GM21825 (cell line): ENCODE measurements around the gene EPHA10.
A peak's percentile ranks its signal among the peaks of the same experiment; 100 is the strongest.
"Not testable (repeated sequence)": the region's sequence is repeated elsewhere in the genome, so short reads cannot be mapped to it uniquely, and the experiment has no call there.

Experiments
- ATAC-seq: cut with Tn5 transposase; IDR thresholded peaks from one replicate; pipeline ENCODE4 v1.9.1; 2021; ENCODE audit warnings: mild to moderate bottlenecking, moderate library complexity; ENCODE audit not compliant: unreplicated experiment

Gene EPHA10

DNA sequence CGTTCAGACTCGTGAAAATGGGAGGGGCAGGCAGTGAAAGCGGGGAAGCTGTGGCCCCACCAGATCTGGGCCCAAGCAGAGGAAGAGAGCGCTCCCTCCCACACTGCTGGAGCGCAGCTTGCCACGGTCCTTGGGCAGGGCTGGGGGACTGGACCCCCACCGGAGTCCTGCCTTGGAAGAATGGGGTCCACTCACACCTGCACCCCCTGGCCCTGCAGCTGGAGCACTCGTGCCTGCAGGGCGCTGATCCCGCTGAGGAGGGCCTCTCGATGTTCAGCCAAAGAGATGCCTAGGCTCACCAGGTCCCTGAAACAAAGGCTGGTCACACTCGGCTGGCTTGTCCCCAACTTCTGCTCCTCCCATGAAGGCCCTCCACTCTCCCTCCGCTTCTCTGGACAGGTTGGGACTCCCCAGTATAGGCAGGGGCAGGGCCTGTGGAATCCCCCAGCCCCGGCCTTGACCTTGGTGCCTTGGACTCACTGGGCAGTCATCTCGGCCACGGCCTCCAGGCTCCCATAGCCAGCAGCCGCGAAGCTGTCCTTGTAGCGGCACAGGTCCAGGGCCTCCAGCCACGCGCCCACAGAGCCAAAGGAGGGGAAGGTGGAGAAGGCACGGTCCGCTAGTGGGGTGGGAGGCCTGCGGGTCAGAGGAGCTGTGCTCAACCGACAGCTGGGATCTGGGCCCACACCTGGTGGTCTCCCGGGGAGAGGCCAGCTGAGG is 46.6 kb downstream of the EPHA10 start:
- no peak for ATAC-seq

GRCh38 chr1:37717631-37718030 is 47.3 kb downstream of the EPHA10 start:
- no peak for ATAC-seq

GRCh38 chr1:37716321-37716720 is 48.6 kb downstream of the EPHA10 start:
- no peak for ATAC-seq

- no peak for ATAC-seq
Measured at GRCh38 chr1:37714689-37715088, 50.2 kb downstream of the EPHA10 start.

DNA sequence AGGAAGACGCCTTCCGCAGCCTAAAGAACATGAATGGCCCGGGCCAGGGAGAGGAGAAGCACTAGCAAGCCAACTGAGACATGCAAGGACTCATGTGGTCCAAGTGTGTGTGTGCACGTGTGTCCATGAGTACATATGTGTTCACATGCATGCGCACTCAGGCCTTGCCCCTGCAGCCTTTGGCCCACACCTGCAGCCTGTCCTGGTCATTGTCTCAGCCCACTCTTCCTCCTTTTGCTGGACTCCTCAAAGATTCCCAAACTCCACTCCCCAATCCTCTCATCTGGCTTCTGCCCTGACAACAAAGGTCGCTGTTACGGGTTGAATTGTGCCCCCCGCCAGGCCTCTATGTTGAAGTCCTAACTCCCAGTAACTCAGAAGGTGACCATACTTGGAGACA is 50.7 kb downstream of the EPHA10 start:
- ATAC-seq: no peak

GRCh38 chr1:37708471-37708870 is 56.4 kb downstream of the EPHA10 start:
- no peak for ATAC-seq

- ATAC-seq: no peak
Measured at GRCh38 chr1:37705399-37705798, 59.5 kb downstream of the EPHA10 start.

GRCh38 chr1:37704966-37705365 is 60.0 kb downstream of the EPHA10 start:
- ATAC-seq: no peak

GRCh38 chr1:37703061-37703460 is 61.9 kb downstream of the EPHA10 start:
- no peak for ATAC-seq

DNA sequence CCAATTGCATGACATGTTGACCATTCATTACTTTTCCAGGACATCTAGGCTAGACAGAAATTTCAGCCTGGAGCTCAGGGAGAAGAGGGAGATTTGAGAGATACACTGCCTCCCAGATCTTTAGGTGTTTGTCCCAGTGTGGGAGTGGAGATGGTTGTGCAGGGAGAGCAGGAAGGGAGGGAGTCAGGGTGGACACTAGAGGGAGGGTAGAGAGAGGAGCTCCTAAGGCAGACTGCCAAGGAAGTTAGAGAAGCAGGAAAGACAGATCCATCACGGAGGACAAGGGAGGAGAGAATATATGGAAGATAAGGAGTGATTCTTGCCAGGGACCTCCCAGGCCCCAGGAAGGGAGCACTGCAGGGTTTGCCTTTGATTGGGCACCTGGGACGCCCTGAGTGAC is 63.9 kb downstream of the EPHA10 start:
- no peak for ATAC-seq

GRCh38 chr1:37699147-37699546 is 65.8 kb downstream of the EPHA10 start:
- ATAC-seq: no peak

DNA sequence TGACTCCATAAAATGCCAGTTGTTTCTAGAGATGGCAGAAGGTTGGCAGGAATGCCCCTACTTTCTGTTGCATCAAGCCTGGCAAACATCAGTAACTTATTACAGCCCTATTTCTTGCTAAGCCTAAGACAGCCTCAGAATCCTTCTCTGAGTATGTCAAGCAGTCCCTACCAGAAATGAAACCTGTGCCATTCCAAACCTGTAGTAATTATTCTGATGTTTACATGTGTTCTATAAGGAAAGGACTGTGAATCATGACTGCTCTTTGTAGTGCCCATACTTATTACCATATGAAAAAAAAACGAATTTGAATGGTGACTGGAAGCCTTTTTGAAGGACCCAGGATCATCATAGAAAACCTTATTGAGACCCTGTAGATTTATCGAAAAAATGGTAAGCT is 67.2 kb downstream of the EPHA10 start:
- no peak for ATAC-seq

- no peak for ATAC-seq
Measured at GRCh38 chr1:37697090-37697489, 67.8 kb downstream of the EPHA10 start.

GRCh38 chr1:37692834-37693175 is 72.1 kb downstream of the EPHA10 start:
- ATAC-seq: no peak

- peak; percentile 73 for ATAC-seq
Measured at GRCh38 chr1:37692078-37692833, 72.7 kb downstream of the EPHA10 start, which contains the start of gene CDCA8. Gene CDCA8, plus strand, starts transcription at chr1:37692516. Its CDS starts 175 bp downstream, at chr1:37692691.

GRCh38 chr1:37691497-37692077 is 73.3 kb downstream of the EPHA10 start:
- ATAC-seq: peak; percentile 11

DNA sequence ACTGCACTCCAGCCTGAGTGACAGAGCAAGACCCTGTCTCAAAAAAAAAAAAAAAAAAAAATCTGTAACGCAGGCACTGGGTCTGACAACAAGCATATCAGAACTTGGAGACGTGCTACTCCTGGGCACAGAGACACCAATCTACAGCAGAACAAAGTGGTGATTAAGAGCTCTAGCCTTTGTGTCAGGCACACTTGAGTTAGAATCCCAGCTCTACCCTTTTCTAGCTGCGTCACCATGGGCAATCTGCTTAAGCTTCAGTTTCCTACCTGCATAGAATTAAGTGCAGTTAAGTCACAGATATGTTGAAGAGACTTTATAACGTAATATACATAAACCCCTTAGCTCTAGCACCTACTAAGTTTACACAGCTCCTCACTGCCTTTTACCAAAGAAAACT is 76.0 kb downstream of the EPHA10 start:
- no peak for ATAC-seq

DNA sequence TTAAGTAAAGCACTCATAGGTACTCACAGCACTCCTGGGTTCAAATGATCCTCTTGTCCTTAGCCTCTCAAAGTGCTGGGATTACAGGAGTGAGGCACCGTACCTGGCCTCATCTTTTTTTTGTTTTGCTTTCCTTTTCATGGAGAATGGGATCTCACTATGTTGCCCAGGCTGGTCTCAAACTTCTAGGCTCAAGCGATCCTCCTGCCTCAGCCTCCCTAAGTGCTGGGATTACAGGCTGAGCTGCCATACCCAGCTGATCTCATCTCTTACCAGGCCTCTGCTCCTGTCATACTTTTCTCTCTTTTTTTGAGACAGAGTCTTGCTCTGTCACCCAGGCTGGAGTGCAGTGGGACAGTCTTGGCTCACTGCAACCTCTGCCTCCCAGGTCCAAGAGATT is 77.2 kb downstream of the EPHA10 start:
- ATAC-seq: not testable (repeated sequence)

GRCh38 chr1:37685722-37686121 is 79.2 kb downstream of the EPHA10 start:
- no peak for ATAC-seq

GRCh38 chr1:37684182-37684581 is 80.7 kb downstream of the EPHA10 start:
- ATAC-seq: not testable (repeated sequence)

GRCh38 chr1:37682334-37682987 is 82.5 kb downstream of the EPHA10 start:
- ATAC-seq: no peak

- no peak for ATAC-seq
Measured at GRCh38 chr1:37680933-37681332, 84.0 kb downstream of the EPHA10 start.
